Stimulated activated CD4-positive, alpha-beta T cell treated with anti-CD3 and anti-CD28 coated beads, Interleukin-4, amount 100 ng/mL, for 24 hours (primary cell): ENCODE data around the gene KIFC1.
"Not testable (repeated sequence)": the region's sequence is repeated elsewhere in the genome, so short reads cannot be mapped to it uniquely, and the experiment has no call there.

Experiments
- DNase-seq: peaks from one replicate; pipeline ENCODE4 v3.0.0-alpha.2; 2020

KIFC1 gene

GRCh38 chr6:33391278-33391921 is at the start of gene KIFC1:
TSS of gene KIFC1 (plus strand) at chr6:33391823. CDS start at chr6:33391986, 163 bp downstream.
- DNase-seq: peak; percentile 99

DNA sequence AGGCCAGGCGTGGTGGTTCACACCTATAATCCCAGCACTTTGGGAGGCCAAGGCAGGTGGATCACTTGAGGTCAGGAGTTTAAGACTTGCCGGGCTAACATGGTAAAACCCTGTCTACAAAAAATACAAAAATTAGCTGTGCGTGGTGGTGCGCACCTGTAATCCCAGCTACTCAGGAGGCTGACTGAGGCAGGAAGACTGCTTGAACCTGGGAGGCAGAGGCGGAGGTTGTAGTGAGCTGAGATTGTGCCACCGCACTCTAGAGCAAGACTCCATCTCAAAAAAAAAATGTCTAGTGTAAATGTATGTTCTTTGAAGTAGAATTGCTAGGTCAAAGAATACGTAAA is 48.0 kb upstream of the KIFC1 start:
- not testable (repeated sequence) for DNase-seq

GRCh38 chr6:33343953-33344611 is 47.5 kb upstream of the KIFC1 start:
- DNase-seq: peak; percentile 53

GRCh38 chr6:33344701-33345697 is 46.6 kb upstream of the KIFC1 start:
- peak; percentile 71 for DNase-seq

- not testable (repeated sequence) for DNase-seq
Measured at GRCh38 chr6:33346972-33347371, 44.7 kb upstream of the KIFC1 start.

- DNase-seq: no peak
Measured at GRCh38 chr6:33347816-33348215, 43.8 kb upstream of the KIFC1 start.

GRCh38 chr6:33355860-33356259 is 35.8 kb upstream of the KIFC1 start:
- not testable (repeated sequence) for DNase-seq

DNA sequence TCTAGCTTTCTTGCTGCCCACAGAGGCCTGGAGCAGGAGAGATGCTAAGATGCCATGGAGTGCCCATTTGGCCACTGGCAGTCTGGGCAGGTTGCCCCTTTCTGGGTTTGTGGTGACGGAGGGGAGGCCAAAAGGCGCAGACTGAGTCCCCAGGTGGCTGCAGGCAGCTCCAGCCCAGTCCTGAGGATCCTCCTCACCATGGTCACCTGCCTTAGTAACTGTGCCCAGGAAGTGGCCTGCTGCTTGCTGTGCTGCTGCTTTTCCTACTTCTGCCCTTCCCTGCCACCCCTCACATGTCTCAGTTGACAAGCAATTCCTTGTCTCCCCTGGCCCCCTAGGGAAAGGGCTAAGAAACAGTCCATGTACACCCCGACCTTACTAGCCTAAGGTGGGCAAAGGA is 35.3 kb upstream of the KIFC1 start:
- no peak for DNase-seq

GRCh38 chr6:33357160-33357871 is 34.3 kb upstream of the KIFC1 start:
- DNase-seq: not testable (repeated sequence)

DNA sequence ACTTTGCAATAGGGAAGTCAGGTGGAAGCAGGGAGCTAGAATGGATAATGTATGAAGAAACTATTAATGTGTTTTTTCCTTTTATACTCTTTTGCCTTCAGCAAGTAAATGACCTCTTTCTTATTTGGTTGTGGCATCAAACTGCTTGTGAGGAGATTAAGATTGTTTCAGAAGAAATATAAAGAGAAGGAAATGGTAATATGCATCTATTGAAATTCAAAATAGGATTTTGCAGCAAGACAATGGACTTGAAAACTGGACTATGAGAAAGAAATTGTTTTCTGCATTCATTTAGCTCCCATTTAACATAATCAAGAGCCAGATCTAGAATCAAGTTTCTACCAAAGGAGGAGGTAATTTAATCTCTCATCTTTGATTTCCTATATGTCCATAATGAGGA is 32.3 kb upstream of the KIFC1 start:
- DNase-seq: no peak

DNA sequence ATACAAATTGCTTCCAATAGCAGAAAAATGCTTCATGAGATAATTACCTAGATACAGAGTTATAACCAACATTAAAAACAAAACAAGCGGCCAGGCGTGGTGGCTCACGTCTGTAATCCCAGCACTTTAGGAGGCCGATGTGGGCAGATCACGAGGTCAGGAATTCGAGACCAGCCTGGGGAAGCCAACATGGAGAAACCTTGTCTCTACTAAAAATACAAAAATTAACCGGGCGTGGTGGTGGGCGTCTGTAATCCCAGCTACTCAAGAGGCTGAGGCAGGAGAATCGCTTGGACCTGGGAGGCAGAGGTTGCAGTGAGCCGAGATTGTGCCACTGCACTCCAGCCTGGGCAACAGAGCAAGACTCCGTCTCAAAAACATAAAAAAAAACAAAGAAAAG is 28.1 kb upstream of the KIFC1 start:
- not testable (repeated sequence) for DNase-seq

DNA sequence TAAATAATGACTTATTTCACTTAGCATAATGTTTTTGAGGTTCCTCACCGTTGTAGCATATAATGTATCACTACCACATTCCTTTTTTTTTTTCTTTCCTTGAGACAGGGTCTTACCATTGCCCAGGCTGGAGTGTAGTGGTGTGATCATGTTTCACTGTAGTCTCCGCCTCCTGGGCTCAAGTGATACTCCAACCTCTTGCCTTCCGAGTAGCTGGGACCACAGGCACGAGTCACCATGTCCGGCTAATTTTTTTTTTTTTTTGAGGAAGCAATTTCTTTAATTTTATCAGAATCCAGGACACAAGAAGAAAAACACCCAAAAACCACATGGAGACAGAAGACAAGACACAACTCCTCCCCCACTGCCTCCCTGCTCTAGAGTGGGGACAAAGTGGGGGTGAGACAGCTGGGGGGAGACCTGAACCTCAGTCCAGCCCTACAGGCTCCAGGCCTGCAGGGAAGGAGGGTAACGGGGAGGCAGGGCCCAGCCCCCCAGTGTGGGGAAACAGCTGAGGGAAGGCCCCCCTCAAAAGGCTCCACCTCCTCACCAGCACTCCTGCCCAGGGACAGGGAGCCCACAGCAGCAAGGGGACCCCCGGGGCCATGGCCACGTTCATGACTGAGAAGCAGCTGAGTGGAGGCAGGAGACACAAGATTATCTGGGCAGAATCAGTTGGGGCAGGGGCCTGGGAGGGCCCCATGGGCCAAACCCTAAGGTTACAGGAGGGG is 27.0 kb upstream of the KIFC1 start:
- DNase-seq: not testable (repeated sequence)

DNA sequence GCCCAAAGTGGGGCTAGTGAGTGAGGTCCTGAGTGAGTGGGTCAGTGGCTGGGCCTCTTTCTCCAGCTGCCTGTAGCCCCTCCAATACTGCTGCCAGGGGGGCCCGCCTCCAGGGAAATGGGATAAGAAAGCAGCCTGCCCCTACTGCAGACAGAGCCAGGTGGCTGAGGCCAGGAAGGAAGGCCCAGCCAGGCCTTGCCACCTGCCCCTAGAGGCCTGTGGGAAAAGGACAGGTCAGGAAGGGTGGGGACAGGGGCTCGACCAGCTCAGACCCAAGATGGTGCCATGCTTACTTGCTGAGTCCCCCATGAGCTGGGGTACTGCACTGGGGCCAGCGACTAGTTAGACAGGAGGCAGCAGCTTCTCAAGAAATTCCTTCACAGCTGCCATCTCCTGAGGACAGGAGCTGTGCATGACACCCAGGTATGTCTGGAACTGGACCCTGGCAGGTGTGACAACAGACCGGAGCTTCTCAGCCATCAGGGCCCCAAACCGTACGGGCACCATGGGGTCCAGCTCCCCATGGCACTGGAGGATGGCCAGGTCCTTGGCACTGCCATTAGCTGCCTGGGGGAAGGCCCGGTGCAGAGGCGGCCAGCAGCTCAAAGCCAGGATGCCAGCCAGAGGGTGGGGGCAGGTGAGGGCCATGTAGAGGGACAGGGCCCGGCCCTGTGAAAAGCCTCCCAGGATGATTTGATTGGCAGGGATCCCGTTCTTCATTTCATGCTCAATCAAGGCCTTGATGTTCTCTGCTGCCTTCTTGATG is 26.2 kb upstream of the KIFC1 start:
- not testable (repeated sequence) for DNase-seq

- DNase-seq: no peak
Measured at GRCh38 chr6:33367009-33367714, 24.5 kb upstream of the KIFC1 start.

GRCh38 chr6:33367715-33368025 is 24.0 kb upstream of the KIFC1 start:
- DNase-seq: not testable (repeated sequence)

- DNase-seq: not testable (repeated sequence)
Measured at GRCh38 chr6:33371901-33372300, 19.7 kb upstream of the KIFC1 start.

GRCh38 chr6:33372526-33373123 is 19.0 kb upstream of the KIFC1 start:
- no peak for DNase-seq

DNA sequence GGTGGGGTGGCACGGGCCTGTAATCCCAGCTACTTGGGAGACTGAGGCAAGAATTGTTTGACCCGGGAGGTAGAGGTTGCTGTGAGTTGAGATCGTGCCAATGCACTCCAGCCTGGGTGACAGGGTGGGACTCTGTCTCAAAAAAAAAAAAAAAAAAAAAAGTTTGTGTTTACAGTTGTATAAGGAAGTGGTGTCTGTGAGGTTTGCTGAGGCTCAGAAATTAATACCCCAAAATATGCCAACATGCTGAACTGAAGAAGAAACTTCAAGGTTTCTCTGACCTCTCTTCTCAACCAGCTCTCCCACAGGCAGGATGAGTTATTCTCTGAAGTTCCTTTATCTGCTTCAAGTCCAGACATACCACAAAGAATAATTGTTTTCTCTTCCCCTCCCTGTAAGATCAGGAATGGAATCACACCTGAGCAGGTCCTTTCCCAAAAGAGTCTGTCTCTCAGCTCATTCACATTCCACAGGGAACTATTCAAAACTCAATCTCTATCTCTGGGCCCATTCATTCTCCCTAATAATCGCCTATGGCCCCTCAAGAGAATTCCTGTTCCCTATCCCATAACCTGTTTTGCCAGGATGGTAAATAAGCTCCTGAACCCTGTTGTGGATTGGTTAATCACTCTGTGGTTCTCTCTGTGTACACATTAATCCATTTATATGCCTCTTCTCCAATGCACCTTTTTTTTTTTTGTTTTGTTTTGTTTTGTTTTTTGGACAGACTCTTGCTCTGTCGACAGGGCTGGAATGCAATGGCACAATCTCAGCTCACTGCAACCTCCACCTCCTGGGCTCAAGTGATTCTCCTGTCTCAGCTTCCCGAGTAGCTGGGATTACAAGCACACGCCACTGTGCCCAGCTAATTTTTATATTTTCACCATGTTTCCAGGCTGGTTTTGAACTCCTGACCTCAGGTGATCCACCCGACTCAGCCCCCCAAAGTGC is 17.4 kb upstream of the KIFC1 start:
- no peak for DNase-seq

DNA sequence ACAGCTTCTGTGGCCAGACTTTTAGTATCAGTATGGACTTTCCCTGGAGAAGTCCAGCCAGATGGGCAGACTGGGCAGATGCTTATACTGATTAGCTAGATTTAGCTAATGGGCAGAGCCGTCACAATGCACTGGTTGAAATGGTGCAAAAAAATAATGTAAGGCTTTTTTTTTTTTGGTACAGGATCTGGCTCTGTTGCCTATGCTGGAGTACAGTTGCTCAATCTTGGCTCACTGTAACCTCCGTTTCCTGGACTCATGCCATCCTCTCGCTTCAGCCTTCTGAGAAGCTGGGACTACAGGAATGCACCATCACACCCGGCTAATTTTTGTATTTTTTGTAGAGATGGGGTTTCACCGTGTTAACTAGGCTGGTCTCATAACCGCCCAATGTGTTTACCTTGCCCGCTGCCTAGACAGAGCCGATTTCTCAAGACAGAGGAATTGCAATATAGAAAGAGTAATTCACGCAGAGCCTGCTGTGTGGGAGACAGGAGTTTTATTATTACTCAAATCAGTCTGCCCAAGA is 16.4 kb upstream of the KIFC1 start:
- DNase-seq: no peak
